GM18505 (cell line): Measurements from ENCODE around the gene KIAA0513.
A peak's percentile ranks its signal among the peaks of the same experiment; 100 is the strongest.
"Not testable (repeated sequence)": the region's sequence is repeated elsewhere in the genome, so short reads cannot be mapped to it uniquely, and the experiment has no call there.

Source experiments
- ATAC-seq: cut with Tn5 transposase; IDR thresholded peaks from one replicate; pipeline ENCODE4 v1.9.1; 2021; ENCODE audit not compliant: unreplicated experiment
- POLR2A ChIP-seq: IDR thresholded peaks from 4 replicates; pipeline ENCODE4 v1.6.1; 2011; ENCODE audit warnings: borderline replicate concordance; ENCODE audit not compliant: insufficient read depth, insufficient read length; ENCODE audit errors: extremely low read depth

KIAA0513 gene

GRCh38 chr16:85104821-85105391 lies 77.3 kb downstream of the KIAA0513 start:
- no peak for TF ChIP-seq POLR2A

GRCh38 chr16:85105475-85105874 lies 77.9 kb downstream of the KIAA0513 start:
- no peak for ATAC-seq
- no peak for TF ChIP-seq POLR2A

More at GRCh38 chr16:85104821-85105391, 77.3 kb downstream of the KIAA0513 start:
- ATAC-seq: peak; percentile 56

GRCh38 chr16:85107083-85107482 lies 79.5 kb downstream of the KIAA0513 start:
- no peak for TF ChIP-seq POLR2A
- ATAC-seq: no peak

- TF ChIP-seq POLR2A: no peak
- ATAC-seq: no peak
Measured at GRCh38 chr16:85107532-85107931, 79.9 kb downstream of the KIAA0513 start.

DNA sequence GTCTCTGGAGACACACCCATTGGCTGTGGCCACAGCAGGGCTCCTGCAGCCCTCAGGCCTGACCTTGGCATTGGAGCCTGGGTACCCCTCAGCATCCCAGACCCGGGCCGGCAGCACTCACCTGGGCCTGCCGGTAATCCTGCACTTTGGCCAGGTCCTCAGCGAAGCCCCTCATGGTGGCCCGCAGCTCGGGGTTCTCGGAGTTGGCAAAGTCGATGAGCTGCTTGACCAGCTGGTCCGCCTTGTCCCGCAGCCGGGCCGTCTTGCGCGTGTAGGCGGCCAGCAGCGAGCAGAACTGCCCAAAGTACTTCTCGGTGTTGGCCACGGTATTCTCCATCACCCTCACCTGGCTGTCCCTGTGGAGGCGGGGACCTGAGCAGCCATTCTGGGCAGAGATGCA lies 82.5 kb downstream of the KIAA0513 start:
- ATAC-seq: no peak
- TF ChIP-seq POLR2A: no peak

DNA sequence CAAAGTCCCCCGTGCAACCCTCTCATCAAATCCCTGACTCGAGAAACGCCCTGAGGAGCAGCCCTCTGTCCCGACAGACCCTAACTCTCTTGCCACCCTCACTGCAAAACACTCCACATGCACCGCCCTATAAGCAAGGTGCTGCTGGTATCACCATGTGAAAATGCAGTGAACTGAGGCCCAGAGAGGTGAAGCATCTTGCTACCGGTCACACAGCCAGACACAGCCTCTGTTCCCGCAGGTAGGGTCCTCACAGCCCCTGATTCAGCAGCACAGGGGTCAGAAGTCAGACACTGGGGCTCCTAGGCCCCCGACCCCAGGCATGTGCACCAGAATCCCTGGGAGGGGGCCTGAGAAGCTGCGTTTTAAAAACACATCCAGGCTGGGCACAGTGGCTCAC lies 83.6 kb downstream of the KIAA0513 start:
- ATAC-seq: no peak
- no peak for TF ChIP-seq POLR2A

- ATAC-seq: no peak
- no peak for TF ChIP-seq POLR2A
Measured at GRCh38 chr16:85112364-85112763, 84.8 kb downstream of the KIAA0513 start, which contains the start of gene CIBAR2. CIBAR2 (minus strand) TSS chr16:85112472; CDS start chr16:85112352, 120 bp downstream.

DNA sequence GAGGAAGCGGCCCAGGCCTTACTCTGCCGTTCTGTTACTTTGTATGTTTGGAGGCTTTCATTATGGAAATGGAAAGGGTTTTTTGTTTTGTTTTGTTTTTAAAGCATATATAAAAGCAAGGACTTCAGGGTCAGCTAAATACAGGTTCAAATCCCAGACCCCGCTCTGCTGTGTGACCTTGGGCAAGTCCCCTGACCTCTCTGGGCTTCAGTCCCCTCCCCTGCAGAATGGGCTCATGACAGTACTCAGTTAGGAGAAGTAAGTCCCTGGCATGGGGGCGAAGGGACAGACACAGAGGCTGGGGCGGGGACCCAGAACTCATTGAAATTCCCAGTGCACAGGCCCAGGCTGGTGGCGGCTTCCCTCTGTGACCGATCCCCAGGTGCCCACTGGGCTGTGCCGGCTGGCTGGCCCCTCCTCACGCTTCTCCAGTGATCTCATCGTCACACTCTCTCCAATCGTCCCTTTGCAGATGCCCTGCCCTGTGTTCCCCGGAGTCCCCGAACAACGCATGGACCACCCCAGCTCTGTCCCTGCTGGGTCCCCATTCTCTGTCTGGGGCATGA lies 85.7 kb downstream of the KIAA0513 start:
- no peak for TF ChIP-seq POLR2A
- ATAC-seq: no peak

- no peak for TF ChIP-seq POLR2A
- no peak for ATAC-seq
Measured at GRCh38 chr16:85113913-85114312, 86.3 kb downstream of the KIAA0513 start.

DNA sequence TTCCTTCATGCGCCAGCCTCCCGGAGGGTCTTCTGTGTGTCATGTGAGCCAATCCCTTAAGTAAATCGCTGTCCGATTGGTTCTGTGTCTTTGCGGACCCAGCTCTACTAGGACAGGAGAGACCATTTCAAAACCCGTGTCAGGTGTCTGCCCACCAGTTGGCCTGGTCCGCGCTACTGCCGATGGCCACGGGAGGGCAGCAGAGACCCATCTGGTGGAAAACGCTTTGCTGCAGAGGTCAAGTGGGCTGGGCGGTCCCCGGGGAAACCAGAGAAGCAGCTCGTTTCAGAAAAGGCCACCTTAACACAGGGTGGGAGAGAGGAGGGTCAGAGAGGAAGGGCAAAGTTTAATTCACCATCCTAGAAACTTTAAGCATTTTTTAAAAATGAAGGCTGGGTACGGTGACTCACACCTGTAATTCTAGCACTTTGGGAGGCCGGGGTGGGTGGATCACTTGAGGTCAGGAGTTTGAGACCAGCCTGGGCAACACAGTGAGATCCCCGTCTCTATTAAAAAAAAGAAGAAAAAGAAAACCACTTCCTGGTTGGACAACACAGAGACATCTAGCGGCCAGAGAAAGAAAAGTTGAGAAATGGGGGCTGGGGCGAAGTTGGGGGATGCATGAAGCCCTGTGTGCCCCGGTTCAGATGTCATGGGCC lies 87.4 kb downstream of the KIAA0513 start:
- no peak for TF ChIP-seq POLR2A
- peak; percentile 70 for ATAC-seq

GRCh38 chr16:85117418-85117817 lies 89.8 kb downstream of the KIAA0513 start:
- no peak for ATAC-seq
- no peak for TF ChIP-seq POLR2A

- no peak for ATAC-seq
- TF ChIP-seq POLR2A: no peak
Measured at GRCh38 chr16:85120006-85120340, 92.4 kb downstream of the KIAA0513 start.

DNA sequence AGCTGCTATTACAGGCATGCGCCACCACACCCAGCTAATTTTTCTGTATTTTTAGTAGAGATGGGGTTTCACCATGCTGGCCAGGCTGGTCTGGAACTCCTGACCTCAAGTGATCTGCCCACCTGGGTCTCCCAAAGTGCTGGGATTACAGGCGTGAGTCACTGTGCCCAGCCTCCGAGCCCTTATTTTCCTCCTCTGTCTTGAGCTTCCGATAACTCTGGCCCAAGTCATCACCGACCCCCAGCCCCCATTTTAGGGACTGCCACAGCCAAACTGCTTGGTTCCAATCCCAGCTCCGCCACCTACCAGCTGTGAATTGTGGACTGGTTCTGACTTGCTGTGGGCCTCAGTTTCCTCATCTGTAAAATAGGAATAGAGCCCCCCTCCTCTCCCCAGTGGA lies 95.8 kb downstream of the KIAA0513 start:
- ATAC-seq: not testable (repeated sequence)

GRCh38 chr16:85123891-85124635 lies 96.5 kb downstream of the KIAA0513 start:
- ATAC-seq: no peak

More at GRCh38 chr16:85123891-85124635, 96.5 kb downstream of the KIAA0513 start:
- no peak for TF ChIP-seq POLR2A
